LNCaP clone FGC (cell line): ENCODE results near the gene DNAJB6.
A peak's percentile ranks its signal among the peaks of the same experiment; 100 is the strongest.

ENCODE experiments used
- DNase-seq: peaks from one replicate; pipeline ENCODE4 v3.0.0-alpha.2; 2011; ENCODE audit warnings: low read depth
- H3K4me3 ChIP-seq: 2 replicates; pipeline ENCODE4 v1.5.1; 2011; ENCODE audit warnings: mild to moderate bottlenecking, low read depth, low read length, control low read depth
- CTCF ChIP-seq: IDR thresholded peaks from 2 replicates; pipeline ENCODE4 v1.5.1; 2012; ENCODE audit warnings: mild to moderate bottlenecking; ENCODE audit not compliant: control insufficient read depth, insufficient read depth; ENCODE audit errors: extremely low read depth

DNAJB6 gene

DNA sequence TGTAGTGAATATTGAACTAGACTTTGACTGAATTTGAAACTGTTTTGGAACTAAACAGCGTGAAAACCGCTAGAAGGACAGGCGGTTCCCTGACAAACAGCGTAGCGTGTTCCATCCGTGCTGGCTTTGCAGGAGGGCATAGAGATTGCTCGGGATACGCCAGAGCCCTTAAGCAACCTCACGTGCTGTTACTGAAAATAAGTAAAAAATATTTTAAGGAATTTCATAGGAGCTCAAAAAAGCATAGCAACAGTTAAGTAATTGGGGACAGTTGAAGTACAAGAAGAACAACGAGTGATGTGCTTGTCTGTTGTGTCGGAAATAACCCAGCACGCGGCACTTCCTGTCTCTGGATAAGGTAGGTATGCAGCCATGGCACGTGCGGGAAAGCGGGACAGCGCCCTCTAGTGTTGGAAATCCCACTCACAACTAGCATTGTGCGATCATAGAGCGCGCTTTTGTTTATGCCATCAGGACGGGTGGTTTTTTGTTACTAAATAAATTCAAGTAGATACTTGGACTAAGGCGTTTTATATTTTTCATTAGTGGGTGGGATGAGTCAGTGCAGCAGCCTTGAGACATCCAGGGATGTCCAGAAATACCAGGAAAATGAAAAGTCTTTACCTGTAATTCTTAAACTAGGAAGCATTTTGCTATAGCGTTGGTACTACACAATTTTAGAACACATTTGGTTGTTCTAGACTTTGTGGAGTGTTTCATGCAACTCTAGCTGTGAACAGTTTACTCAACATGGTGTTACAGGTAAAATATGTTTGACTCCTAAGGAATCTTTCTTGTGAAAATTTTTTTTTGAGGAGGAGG, 50.4 kb downstream of the DNAJB6 start:
- peak; percentile 56 for DNase-seq
- no peak overlapping the region for H3K4me3 ChIP-seq
- TF ChIP-seq CTCF: peak; percentile 94

DNA sequence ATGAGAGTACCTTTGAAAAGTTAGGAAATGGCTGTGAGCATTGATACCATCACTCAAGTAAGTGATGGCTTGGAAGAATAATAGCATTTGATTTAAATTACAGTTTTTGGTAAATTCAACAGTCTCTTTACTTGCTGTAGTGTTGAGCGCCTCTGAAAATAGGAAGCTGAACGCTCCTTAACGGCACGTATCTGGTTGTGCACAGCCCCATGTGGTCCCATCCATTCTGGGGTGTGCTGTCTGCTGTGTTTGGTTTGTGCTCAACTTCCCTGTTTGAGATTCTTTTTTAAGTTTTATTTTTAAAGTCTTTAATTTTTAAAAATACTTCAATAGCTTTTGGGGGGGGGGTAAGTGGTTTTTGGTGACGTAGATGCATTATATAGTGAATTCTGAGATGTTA, 51.5 kb downstream of the DNAJB6 start:
- H3K4me3 ChIP-seq: no peak overlapping the region
- TF ChIP-seq CTCF: no peak
- DNase-seq: no peak

- no peak for TF ChIP-seq CTCF
- no peak overlapping the region for H3K4me3 ChIP-seq
- no peak for DNase-seq
Observed at GRCh38 chr7:157389951-157390730, 53.3 kb downstream of the DNAJB6 start.

GRCh38 chr7:157391036-157391710, 54.4 kb downstream of the DNAJB6 start:
- H3K4me3 ChIP-seq: no peak overlapping the region
- no peak for DNase-seq
- no peak for TF ChIP-seq CTCF

DNA sequence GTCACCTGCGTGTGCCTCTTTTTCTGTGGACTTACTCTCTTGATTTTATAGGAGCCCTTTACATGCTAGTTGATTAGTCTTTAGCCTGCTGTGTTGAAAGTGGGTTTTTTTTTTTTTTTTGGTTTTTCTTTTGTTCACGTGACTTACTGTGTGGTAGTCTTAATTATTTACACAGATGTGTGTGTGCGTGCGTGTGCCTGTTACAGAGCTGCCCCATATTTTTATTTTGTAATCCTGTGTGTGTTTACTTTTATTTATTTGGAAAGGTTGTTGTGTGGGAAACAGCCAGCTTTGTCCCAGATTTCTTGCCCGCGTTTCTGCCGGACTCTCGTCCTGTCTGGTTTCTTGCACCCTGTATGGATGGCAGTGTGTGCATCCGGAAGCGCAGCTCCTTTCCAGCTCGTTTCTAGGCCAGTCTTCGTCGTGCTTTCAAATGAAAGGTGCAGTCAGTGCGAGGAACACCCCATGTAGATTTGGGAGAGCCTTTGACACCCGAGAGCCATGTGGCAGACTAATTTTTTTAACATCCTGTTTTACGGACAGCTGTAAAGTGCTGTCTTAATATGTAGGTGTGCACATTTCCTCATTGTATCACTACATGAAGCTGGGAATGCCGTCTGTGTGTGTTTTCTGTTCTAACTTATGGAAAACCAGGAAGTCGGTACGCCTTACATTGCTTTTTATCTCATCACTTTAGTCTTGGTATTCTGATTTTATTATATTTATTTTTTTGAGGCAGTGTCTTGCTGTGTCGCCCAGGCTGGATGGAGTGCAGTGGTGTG, 55.6 kb downstream of the DNAJB6 start:
- no peak for TF ChIP-seq CTCF
- peak overlapping the region; percentile 5; the same call in 1 of the 2 replicates for H3K4me3 ChIP-seq
- DNase-seq: peak; percentile 26

GRCh38 chr7:157394246-157395191, 57.7 kb downstream of the DNAJB6 start:
- no peak for TF ChIP-seq CTCF
- DNase-seq: no peak
- no peak overlapping the region for H3K4me3 ChIP-seq
